NCI-H2081 treated with DMSO at 0.1 percent for 48 hours (cell line): ENCODE results near the gene TIAM2.

Experiments
- DNase-seq: peaks from one replicate; lab custom pipeline; 2025; lab: John Stamatoyannopoulos, UW

Gene TIAM2

GRCh38 chr6:155129744-155130143 lies 134.6 kb downstream of the TIAM2 start:
- no peak for DNase-seq

DNA sequence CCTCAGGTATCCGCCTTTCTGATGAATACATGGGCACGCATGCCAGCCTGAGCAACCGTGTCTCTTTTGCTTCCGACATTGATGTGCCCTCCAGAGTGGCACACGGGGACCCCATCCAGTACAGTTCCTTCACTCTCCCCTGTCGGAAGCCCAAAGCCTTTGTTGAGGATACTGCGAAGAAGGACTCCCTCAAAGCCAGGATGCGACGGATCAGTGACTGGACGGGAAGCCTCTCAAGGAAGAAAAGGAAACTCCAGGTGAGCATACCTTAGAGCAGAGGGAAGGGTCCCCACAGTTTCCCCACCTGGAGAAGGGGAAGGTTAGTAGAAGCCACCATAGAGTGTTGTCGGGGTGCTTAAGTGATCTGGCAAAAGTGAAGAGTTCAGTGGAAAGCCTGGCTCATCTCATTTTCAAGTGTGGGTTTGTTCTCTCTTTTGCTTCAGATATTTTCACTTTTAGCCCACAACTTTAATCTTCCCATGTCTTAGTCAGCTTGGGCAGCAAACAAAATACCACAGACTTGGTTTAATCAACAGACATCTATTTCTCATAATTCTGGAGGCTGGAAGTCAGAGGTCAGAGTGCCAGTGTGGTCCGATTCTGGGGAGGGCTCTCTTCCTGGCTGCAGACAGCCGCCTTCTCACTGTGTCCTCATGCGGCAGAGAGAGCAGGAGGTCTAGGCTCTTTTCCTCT lies 135.2 kb downstream of the TIAM2 start:
- DNase-seq: no peak

DNA sequence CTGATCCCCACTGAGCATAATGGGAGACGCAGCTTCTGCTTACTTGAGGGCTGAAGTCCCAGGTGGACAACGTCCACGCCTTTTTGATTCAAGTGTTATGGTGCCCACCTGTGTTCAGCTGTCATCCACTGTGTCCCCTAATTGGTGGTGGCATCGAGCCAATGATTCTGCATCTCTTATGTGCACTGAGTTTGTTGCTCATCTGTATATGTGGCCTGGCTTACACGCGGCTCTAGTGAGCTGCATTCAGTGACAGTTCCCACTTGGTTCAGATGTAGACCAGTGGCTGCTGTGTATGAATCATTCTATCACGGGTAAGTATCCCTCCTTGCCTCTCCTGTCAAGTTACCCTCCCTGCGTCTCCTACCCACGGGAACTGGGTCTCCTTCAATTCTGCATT lies 137.5 kb downstream of the TIAM2 start:
- no peak for DNase-seq

DNA sequence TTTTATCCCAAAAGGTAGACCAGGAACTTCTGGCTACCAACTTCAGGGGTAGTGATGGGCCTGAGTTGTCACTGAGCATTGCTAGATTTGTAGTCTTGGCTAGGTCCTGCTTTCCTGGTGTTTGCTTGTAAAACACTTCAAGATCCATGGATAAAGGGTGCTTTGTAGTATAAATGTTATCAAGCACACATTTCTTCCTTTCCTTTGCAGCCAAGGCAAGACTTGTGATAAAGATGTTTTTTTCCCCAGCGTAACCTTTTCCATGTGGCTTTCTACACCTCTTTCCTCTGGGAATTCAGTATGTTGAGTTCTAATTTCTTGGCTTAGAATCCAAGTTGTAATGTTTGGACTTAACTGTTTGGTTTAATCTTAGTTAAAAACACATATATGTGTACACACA lies 145.9 kb downstream of the TIAM2 start:
- no peak for DNase-seq

- DNase-seq: no peak
These were observed 146.4 kb downstream of the TIAM2 start for GRCh38 chr6:155141512-155141911.

DNA sequence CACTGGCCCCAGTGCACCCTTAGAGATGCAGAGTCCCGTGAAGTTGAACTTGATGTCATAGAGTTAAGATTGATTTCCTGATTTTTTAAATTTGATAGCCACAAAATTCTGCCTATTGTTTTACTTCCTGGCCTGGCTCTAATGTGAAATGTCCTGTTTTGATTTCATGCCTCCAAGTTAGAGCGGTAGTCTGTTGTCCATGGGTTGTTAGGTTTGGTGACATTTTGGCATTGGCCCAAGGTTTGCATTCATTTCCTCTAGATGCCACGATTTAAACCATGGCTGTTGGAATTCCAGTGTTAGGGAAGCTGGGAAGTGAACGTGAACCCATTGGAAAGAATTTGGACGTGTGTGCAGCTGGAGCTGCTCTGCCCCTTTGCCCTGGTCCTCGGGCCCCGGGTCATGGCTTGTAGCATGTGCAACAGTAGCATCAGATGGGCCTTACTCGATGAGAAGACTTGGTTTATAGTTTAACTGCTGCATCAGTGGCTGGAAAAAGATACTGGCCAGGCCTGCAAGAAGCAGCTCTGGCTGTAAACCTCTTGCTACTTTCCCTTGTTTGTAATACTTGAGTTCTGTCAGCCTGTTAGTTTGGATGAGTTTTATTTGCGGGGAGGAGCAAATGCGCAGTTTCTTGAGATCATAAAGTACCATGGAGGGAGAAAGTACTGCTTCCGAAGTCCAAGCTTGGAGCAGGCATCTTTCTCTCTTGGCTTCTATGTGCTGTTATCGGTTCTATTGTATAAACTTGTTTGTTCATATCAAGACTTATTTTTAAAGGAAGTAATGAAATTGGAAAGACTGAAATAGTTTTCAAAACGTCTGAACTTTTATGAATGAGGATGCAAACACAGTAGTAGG lies 147.3 kb downstream of the TIAM2 start:
- no peak for DNase-seq

- DNase-seq: no peak
These were observed 148.0 kb downstream of the TIAM2 start for GRCh38 chr6:155143029-155143577.

GRCh38 chr6:155143578-155144106 lies 148.5 kb downstream of the TIAM2 start:
- no peak for DNase-seq

DNA sequence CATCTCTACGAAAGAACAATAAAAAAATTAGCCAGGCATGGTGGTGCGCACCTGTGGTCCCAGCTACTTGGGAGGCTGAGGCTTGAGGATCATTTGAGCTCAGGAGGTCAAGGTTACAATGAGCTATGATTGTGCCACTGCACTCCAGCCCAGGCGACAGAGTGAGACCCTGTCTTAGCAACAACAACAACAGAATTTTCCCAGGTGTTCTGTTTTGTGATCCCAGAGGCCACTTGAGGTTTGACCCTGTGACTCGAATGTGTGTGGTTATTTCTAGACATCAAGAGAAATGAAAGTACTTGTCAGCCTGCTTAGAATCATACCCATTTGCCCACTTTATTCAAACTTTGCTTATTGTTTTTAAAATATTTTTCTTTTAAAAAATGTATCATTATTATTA lies 151.1 kb downstream of the TIAM2 start:
- DNase-seq: no peak

DNA sequence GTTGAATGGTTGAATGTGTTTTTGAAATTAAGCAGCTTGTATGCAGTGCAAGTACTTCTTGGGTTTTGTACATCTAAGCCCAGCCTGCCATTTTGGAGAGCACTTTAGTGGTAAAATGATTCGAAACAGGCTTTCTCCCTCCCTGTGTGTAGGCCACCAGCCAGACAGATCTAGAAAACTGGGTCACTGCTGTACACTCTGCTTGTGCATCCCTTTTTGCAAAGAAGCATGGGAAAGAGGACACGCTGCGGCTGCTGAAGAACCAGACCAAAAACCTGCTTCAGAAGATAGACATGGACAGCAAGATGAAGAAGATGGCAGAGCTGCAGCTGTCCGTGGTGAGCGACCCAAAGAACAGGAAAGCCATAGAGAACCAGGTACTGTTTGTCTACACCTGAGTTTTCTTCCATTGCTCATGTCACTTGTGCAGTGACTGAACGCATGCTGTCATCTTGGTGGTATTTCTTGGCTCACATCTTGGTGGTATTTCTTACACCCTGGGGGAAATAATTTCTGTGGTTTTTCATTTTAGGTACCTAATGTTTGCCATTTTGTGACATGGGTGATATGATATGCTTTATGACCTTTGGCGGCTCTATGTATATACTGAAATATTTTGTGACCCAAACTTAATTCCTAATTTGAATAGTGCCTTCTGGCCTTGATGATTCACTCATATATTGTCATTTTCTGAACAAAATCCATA lies 153.0 kb downstream of the TIAM2 start:
- DNase-seq: no peak

DNA sequence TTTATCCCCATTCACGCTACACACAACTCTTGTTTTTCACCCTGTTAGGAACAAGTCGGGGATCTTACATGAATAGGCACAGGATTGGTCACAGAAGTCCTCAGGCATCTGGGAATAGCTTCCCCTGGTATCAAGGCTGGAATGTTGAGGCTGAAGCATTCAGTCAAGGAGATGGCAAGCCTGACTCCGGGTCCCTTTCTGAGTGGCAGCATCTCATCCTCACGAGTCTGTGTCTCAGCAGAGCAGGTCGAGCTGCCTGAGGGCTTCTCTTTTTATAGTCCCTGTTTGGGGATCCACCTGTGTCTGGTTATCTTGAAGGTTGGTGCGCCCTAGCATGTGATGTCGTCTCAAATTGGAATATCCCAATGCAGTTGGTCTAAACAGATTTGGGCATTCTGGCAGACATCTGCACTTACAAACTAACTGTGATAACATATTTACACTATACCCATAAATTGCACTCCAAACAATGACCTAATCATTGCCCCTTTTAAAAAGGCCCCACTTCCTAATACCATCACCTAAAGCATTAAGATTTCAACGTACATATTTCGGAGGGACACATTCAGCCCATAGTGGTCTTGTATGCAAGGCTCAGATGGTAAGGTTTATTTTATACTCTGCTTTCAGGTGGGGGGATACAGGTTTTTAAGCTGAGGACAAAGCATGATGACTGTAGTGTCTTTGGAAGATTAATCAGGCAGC lies 156.0 kb downstream of the TIAM2 start:
- no peak for DNase-seq

DNA sequence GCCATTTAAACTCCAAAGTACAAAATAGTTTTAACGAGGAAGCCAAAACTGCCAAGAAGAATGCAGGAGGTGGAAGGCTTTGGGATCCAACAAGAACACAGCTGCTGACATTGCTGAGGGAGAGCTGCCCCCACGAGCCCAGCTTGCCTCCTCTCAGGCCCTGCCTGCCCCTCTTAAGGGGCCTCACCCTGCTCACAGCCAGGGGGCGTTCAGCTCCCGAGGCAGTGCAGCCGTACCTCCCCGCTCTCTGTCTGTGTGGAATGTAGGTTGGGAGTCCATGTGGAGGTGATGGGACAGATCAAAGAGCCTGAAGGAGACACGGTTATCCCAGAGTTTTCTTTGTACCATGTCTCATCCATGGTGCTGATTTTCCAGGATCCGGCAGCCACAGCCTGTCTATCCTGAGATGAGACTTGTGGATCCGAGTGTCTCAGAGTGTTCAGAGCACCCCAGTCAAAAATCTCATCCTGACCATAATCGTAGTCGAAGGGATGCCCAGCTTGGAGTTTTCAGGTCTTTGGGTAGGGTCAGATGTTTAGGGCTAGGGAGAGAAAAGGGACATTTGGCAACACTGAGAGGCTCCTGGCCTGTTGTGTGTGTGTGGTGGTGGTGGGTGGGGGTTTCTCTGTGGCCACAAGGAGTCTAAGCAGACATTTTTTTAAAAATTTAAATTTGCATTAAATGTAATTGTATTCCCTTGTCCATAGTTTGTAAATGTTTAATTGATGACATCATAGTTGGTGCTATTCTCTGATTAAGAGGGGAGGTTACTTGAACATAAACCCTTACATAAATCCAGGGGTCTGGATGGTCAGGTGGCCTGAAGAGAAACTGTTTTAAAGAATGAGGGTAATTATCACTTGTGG lies 157.3 kb downstream of the TIAM2 start:
- DNase-seq: no peak

- peak; percentile 50 for DNase-seq
These were observed 159.2 kb downstream of the TIAM2 start for GRCh38 chr6:155154158-155154830.

GRCh38 chr6:155155787-155156447 lies 160.8 kb downstream of the TIAM2 start:
- DNase-seq: no peak

- no peak for DNase-seq
These were observed 162.0 kb downstream of the TIAM2 start for GRCh38 chr6:155157101-155157500.

DNA sequence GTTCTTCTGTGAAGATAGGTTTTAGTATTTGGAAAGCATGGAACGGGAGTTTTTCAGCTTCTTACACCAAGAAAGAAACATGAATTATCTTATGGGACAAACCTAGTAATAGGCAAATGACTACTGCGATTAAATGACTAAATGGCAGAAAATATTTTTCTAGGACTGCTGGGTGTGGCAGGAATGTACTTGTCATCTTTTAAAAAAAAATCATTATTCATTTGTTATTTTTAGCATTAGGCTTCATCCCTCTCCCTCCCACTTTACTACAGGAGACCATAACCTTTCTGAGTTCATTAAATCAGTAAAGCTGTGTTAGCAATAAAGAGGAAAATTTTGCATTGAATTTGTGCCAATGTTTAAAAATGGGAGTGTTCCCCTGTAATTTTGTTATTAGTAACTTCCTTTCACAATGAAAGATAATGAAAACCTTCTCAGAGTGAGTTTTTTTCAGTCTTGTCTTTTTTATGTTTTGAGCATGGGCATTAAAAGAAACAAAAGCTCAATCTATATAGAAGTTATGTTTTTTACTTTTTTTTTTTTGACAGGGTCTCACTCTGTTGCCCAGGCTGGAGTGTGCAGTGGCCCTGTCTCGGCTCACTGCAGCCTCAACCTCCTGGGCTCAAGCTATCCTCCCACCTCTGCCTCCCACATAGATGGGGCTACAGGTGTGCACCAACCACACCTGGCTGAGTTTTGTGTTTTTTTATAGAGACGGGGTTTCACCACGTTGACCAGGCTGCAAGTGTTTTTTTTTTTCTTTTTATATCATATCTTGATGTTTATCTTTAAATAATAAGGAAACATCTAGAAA lies 163.1 kb downstream of the TIAM2 start:
- no peak for DNase-seq

DNA sequence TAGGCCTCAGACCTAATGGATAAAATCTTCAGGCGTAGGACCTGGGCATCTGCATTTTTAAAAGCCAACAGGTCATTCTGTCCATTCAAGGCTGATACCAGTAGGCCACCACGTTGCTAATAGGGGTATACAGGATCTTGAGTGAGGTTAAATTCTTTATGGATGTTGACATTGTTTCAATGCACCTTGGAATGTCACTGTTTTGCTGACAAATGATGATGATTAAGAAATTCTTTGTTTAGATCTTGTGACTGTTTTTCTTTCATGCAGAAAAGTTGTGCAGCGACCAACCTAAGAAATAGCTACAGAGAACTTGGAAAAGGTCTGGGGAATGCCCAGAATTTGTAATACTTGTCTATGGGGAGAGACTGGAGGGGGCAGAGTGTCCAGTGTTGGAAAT lies 167.6 kb downstream of the TIAM2 start:
- no peak for DNase-seq

DNA sequence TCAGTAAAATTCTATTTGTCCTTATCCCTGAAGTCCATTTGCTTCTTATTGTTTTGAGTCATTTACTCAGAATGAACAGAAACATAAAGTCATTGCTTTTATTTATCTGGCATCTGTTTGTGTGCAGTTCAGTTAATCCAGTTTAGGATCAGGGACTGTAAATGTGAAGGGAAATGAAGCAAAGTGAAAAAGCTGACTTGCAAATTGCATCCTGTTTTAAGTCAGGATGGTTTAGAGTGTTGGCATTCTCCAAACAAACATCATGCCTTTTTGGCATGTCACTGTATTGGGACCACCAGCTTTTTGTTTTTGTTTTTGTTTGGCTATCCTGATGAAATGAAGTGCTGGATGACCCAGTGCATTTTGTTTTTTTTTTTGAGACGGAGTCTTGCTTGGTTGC lies 168.5 kb downstream of the TIAM2 start:
- no peak for DNase-seq
